Globus pallidus (tissue), 1 donor: ENCODE measurements around the gene ITGB4.

Experiments
- DNase-seq: peaks from one replicate; pipeline ENCODE4 v3.0.0-alpha.2; 2015; ENCODE audit warnings: low spot score

The ITGB4 gene

DNA sequence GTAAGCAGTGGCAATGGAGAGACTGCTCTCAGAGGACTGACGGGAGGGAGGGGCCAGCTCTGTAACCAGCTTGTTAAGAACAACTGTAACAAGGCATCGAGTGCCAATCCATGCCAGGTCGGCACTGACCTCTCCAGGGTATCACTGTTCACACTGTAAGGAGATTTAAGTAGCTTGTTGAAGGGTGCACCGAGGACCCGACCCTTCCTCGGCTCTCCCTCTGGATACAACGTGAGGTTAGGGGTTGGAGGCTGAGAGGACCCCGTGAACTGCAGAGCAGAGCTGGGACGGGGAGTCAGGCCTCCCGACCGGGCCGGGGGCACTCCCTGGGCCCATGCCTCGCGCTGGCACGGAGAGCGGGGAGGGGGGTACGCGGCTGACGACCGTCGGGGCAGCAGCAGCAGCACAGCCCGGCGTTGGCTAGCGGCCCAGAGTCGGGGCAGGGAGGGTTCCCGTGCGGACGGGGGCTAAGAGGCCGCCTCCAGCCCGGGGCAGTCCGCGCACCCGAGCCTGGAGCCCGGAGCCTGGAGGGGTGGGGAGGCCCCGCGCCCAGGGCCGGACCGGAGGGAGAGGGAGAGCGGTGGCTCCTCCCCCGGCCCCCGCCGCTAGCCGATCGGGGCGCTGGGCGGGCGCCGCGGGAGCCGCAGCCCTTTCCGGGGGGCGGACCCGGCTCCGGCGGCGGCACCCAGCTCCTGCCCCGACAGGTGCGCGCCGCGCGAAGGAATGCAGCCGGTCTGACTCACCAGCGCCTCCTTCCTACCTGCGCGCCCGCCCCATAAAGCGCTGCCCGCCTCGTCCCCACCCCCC is at the start of gene ITGB4:
TSS of gene ITGB4 (plus strand) at position 804 of the 807 bp plus-strand sequence. CDS start 3,245 bp downstream, outside the sequence.
- peak; percentile 55 for DNase-seq

DNA sequence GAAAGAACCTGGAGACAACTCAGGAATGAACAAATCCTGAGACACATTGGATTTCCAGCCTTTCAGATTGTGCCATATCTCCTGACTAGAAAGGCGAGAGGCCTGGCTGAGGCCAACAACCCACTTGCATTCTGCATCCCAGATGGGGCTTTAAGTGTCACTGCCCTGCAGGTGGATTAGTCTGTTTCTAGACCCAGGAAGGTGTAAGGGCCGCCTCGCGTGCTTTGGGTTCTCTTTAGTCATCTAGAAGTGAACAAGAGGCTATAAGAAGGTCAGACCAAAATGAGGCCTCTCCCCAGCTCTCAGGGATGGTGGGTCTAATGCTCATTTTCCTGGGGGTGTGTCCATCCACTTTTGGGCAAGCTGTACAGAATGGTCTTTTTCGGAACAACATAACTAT is 49.2 kb upstream of the ITGB4 start:
- no peak for DNase-seq

DNA sequence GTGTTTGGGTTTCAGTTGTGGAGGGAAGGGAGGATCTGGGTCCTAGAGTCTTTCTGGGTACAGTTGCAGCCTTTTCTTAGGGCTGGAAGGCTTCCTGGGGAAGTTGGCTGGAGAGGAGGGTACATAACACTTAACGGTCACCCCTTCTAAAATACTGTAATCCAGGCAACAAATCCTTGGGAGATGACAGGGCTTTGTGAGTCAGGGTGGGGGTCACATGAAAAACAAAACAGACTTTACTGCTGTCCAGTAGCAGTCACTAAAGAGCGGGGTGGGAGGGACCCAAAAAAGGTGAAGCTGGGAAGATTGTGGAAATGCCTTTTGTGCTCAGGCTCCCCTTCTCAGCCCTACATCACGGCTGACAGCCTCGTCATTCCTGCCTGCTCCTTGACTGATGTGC is 47.8 kb upstream of the ITGB4 start:
- DNase-seq = no peak

DNA sequence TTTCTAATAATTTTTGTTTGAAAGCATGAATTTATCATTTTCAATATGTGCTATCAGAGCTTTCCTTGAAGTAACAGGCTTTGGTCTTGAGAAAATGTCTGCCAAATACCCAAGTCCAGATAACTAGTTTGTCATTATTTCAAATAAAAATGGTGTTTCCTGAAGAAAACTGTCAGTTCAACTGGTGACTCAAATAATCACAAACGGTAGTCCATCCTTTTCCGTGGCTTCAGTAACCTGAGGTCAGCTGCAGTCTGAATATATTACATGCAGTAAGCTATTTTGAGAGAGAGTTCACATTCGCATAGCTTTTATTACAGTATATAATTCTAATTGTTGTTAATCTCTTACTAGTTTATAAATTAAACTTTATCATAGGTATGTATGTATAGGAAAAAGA is 44.8 kb upstream of the ITGB4 start:
- DNase-seq = no peak

DNA sequence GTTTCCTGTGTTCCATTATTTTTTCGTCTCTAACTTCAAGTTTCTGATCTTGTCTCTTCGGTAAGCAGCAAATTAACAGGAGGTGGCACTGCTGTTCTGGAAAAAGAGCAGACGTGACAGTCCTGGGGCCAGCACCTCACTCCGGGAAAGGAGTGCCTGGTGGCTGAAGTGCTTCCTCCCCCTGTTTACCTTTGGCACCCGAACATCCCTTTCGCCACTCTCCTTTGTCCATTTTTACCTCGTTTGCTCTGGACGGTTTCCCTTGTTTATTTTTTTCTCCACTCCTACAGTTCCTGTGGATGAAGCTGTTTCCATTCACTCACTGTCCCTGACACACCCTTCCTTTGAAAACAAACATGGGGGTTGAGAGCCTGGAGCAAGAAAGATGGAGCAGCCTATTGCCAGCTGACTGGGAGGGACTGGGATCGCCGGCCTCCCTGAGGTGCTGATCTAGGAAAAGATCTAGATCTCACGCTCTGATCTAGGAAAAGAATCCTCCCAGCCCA is 41.5 kb upstream of the ITGB4 start:
- peak; percentile 62 for DNase-seq

DNA sequence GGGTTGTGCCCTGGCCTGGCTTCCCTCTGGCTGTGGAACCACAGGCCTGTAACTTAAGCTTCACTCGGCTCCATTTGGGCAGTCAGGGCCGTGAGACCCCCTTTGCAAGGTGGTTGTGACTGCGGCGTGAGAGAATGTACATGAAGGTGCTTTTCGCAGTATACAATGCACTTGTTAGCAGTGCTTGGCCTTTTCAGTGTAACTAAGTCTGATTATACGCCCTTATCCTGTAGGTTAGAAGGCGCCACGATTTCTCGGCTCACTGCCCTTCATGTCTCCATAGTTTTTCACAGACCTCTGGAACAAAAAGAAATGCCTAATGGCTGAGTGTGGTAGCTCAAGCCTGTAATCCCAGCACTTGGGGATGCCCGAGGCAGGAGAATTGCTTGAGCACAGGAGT is 40.8 kb upstream of the ITGB4 start:
- DNase-seq = no peak

DNA sequence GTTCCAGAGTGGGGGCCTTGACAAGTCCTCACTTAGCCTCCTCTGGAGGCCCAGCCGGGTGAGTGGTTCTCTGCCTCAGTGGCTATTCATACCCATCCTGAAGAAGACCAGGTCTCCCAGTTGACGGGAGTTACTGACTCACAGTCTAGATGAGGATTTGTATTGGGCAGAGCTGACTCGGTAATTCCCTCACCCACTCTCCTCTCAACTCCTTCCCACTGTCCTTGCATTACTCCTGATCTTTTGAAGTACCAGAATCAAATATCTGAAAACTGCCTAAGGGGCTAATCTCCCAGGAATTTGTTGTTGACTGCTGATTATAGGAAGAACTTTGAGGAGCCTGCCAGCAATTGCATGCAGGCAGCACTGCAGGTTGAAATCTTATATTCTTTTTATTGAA is 40.0 kb upstream of the ITGB4 start:
- DNase-seq = no peak

DNA sequence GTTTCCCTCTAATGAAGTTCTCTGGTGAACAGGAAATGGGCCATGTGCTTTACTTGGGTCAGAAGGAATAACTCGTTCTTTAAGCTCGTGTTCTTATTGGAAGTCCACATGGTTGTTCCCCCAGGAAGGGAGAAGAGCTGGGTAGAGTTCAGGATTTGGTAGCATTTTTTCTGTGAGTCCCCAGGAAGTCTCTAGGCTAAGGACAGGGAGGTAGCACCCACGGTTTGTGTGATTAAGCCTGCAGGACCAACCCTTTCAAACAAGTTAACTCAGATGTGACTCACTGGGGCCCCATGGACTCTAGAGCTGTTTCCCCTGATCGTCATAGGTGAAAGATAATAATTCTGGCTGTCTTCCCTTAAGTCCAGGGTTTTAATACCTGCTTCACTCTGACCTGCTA is 37.7 kb upstream of the ITGB4 start:
- no peak for DNase-seq

DNA sequence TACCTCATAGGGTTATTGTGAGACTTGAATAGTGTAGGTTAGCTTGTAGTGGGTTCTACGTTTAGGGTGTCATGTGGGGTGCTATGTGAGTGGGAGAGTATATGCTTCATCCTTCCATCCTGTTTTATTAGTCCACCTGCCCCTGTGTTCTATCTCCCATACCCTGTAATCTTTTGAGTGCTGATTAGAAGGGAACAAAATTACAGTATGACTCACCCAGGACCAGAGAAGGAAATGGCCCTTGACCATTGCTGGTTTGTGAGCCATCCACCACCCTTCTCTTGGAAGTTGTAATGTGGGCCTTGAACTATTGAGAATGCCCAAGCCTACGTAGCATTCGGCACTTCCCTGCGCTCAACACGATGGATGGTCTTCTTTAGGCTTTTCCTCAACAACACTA is 37.0 kb upstream of the ITGB4 start:
- no peak for DNase-seq

DNA sequence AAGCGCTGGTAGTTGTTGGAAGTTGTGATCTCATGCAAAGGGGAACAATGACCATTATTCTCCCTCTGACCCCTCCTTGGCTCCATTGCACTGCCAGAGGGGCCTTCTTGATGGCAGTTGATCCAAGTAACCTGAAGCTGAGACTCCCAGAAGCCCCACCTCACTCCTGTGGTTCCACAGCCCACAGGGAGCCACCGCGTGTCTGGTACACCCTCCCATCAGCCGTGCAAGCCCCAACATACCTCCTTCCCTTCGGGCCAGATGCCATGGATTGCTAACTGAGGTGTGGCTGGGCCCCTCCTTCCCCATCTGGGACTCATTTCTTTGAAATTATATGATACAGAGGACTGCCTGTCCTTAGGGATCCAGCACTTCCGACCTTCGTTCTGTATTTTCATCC is 36.3 kb upstream of the ITGB4 start:
- no peak for DNase-seq

DNA sequence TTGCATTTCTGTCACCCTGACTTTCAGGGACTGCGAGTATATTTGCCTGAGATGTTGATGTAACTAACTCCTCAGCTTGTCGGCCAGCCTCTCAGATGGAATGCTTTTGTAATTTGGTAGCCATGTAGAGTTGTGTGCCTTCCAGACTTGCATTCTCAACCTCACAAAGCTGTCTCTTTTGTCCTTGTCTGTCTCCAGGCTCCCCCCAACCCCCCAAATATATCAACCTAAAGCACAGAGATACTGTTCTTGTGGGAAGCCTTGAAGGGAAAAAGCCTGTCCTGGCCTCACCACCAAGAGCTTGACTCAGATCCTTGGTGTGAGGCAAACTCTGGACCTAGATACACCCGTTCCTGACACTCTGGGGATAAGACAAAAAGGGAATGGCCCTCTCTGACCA is 35.8 kb upstream of the ITGB4 start:
- no peak for DNase-seq

DNA sequence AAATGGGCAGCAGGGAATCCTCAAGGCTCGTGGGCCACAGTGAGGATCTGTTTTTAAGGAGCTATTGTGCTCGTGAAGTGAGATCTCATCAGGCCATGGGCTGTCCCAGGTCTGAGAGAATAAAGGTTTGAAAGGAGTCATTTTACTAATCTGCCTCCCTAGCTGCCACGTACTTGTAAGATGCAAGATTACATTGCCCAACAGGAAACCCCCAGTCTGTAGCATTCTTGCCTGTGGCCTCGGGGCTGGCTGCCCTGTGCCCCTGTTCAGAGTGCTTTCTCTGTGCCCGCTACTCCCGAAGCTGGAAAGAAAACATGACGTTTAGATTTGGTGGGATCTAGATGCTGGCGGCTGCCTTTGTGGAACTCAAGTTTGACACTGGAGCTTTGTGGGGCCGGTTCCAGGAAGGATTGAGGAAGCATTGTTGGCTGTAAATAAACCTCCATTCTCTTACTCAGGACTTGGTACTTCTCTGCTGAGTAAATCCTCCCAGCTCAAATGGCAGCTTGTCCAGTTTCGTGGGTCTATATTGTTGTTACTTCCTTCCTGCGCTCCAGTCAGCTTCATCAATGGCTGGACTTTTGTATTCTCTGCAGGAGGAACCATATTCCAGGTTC is 32.9 kb upstream of the ITGB4 start:
- no peak for DNase-seq

DNA sequence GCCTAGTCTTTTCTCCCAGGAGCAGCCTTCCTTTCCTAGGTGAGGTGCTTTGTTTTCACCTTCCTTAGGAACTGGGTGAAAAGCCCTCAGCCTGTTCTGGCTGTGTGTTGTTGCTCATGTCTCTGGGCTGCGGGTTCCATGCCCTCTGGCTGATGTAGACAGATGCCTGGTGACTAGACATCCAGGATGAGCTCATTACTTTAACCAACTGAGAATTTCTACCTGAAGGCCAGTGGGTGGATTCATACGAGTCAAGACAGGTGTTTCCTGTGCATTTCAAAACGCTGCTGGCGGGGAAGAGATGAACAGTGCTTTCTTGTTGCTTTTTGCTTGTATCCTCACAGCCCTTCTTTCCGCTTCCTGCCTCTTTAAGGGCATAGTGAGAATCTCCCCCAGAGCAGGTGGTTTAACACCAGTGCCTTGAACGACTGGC is 31.8 kb upstream of the ITGB4 start:
- no peak for DNase-seq

DNA sequence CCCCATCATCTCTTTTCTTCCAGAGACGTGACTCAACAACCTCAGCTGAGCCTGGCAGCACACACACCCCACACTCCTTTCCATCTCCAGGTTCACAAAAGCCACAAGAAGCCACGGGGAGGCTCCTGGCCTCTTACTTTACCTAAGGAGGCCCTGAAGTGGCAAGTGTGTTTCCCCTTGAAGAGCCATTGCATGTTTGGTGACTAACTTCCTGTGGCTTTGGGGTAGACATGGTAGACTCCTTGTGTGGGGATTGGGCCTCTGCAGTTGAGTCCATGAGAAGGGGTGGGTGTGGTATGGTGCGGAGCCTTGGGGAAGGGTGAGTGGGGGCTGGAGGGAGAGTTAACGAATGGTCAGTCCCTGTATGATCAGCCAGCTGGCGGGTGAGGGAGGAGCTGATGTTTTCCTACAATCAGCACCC is 29.9 kb upstream of the ITGB4 start:
- DNase-seq = no peak

DNA sequence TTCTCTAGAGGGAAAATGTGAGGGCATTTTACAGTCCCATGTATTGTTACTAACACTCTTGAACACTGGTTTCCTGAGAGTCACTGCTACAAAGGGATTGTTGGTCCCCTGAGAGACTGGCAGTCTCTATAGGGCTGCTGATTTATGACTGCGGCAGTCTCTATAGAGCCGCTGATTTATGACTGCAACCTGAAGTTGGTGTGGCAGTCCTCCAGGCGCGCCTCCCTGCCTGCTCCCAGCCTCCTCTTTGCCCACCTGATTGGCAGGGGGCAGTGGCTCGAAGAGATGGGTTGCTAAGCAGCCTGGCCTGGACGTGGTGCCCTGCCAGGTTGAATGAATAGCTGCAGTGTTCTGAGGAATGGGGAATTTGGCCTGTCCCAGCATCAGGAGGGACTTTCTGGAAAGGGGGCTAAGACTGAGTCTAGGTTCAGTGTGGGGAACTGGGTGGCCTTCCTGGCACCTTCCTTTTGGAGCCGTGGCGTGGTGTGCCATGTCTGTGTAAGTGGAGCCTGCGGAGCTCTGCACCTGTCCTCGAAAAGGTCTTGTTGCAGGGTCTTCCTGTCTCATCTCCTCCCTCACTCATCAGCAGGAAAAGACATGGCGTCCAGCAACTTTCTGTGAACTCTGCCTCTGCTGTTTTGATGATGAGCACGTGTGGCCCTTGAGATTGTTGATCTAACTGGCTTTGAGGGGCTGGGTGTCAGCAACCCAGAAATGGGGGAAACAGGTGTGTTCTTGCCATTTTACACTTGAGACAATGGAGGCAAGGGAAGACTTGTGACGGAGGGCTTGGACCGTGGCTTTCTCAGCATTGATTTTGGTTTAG is 29.2 kb upstream of the ITGB4 start:
- DNase-seq = peak; percentile 82

DNA sequence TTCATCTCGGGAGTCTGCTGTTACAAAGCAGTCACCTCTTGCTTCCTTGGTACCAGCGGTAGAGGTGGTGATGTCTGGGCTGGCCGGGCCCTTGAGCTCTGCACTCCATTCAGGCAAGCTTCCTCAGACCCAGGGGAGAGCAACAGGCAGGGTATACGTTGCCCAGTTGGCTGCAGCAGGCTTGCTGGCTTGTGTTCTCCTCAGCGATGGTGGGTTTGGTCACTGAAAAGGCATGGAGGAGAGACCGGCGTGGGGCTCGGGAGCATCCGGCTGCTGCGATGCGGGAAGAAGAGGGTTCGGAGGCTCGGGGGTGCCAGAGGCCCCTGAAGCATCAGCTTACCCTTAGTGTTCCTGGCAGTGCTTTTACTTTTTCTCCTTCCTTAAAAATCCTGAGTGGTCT is 28.3 kb upstream of the ITGB4 start:
- no peak for DNase-seq

DNA sequence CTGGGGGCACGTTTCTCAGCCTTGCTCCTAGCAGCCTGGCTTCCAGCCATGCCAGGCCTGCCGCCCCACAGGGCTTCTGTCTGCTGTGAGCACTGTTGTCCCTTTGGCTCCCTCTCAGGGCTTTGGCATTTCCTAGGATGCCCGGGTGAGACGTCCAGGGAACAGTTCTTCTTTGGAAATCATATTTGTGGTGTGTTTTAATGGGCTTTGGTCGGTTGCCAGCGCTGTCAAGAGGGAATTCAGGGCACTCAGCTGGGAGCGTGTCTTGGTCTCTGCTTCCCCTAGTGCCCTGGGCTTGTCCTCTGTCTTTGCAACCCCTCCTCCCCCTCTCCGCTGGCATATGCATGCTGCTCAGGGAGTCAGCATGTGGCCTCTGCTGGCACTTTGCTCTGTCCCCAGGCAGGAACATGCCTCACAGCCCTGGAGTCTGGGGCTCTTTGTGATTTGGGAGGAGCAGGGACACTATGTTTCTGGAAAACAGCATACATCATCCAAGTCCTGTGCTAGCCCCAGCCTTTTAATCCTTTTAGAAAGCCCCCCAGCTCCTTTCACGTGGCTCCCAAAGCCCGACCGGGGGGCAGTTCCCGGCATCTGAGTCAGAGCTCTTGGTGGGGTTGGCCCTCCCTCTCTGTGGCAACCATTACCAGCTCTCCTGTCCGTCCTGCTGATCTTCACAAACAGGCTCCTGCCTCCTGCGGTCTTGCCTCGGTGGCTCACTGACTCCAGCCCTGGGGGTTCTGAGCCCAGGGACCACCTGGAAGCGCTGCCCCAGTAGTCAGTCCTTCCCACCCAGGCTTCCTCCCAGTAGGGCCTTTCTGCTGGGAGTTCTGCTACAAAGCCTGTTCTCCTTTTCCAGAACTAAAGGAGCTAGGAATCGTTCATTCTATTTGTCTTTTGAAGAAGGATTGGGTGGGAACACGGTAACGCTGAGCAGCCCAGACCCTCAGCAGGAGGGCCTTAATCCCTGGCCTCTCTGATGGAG is 27.5 kb upstream of the ITGB4 start:
- peak; percentile 97 for DNase-seq

DNA sequence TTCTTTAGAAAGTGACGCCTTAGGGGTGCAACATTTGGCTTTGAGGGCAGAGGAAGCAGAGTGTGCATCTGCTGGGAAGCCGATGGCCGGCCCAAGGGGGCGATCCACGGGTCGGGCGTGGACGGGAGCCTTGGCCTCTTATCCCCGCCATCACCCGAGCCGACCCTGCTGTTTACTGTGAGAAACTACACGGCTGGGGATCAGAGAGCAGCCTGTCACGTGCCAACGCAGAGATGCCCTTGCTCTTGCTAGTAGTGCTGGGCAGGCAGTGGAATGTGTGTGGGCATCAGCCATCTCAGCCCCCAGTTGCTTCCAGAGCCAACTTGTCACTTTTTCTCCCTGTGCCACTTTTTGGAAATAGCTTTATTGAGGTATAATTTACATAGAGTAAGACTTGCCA is 26.7 kb upstream of the ITGB4 start:
- DNase-seq = no peak

DNA sequence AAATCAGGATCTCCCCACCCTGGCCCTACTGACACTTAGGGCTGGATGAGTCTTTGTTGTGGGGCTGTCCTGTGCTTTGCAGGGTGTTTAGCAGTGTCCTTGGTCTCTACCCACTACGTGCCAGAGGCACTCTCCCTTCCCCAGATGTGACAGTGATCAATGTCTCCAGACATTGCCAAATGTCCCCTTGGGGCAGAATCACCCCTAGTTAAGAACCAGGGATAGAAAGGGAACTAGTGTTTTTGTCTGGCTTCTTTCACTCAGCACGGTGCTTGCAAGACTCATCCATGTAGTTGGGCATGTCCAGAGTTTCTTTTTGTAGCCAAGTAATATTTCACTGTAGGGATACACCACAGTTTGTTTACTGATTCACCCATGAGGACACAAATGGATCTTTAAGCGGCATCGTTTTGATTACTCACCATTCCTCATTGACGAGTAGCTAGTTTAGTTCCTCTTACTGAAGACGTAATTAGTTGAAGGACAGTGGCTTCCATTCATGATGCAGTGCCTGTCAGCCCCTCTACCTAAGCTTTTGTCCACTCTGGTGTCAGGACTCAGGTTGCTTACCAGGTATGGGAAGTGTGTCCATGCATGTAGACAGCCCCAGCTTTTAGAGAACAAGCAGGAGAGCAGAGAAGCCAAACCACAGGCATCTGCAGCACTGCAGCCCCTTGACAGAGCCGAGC is 26.0 kb upstream of the ITGB4 start:
- DNase-seq = no peak

DNA sequence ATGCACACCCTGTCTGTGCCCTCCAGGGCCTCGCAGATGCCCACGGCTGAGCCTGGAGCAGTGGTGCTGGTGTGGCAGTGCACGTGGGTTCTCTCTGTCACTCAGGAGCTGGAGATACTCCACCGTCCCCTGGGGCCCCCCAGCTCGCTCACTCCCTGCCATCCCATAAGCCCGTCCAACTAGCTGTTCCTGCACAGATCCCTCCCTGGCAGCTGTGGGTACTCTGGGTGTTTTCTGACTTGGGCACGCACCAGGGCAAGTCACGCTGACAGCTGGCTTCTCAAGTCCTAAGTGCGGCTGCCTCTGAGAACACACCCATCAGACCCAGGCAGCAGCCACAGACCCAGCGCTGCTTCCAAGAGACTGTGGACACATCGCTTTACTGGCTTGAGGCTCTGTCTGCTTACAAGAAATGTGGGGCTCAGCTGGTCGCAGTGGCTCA is 25.4 kb upstream of the ITGB4 start:
- peak; percentile 77 for DNase-seq
